Panc1 (cell line): Measurements from ENCODE around the gene LMTK2. TPM values are rescaled to one million over a fixed set of nuclear protein-coding genes. Genes with fewer than 3 reads are reported as not detected.

Experiments used
- ATAC-seq: fragments of 200-7000 bp; cut with Tn5 transposase; 2 replicates; pipeline ENCODE4 v1.9.1; 2020; ENCODE audit warnings: mild to moderate bottlenecking, moderate library complexity
- BruUV-seq: library from RNA; stranded (reverse); fragments of 400-500 nt; replicated peaks from 2 replicates; lab custom pipeline; 2021; lab: Mats Ljungman, UMichigan
- CTCF ChIA-PET: fragments of 300-600 bp; sonication (Branson Sonifier 250); formaldehyde crosslinking; loops from one replicate; lab custom pipeline; 2022; ENCODE audit warnings: antibody characterized with exemption; lab: Charles Lee
- POLR2A ChIA-PET: fragments of 300-600 bp; sonication (Branson Sonifier 250); formaldehyde crosslinking; loops from one replicate; lab custom pipeline; 2022; ENCODE audit warnings: antibody characterized with exemption; lab: Charles Lee
- DNase-seq: peaks from one replicate; pipeline ENCODE4 v3.0.0-alpha.2; 2010; ENCODE audit warnings: low read depth, low spot score
- H3K27ac ChIP-seq: 2 replicates; pipeline ENCODE4 v1.5.1; 2011; ENCODE audit warnings: mild to moderate bottlenecking, low read length, inconsistent platforms
- H3K27me3 ChIP-seq: fragments of 200-500 bp; sonication (Bioruptor generic); 2 replicates; pipeline ENCODE4 v1.6.0; 2014; ENCODE audit warnings: low read length, inconsistent platforms; ENCODE audit not compliant: control insufficient read depth, insufficient read depth
- H3K36me3 ChIP-seq: fragments of 200-500 bp; sonication (Bioruptor generic); 2 replicates; pipeline ENCODE4 v1.5.1; 2014; ENCODE audit warnings: inconsistent platforms, mild to moderate bottlenecking, low read length, moderate library complexity; ENCODE audit not compliant: control insufficient read depth, insufficient read depth
- H3K4me1 ChIP-seq: 2 replicates; pipeline ENCODE4 v1.5.1; 2011; ENCODE audit warnings: inconsistent platforms, mild to moderate bottlenecking, low read length, moderate library complexity; ENCODE audit not compliant: control insufficient read depth, insufficient read depth
- H3K4me3 ChIP-seq, 2 experiments: 2 replicates each; pipeline ENCODE4 v1.5.1; 2011 to 2012; ENCODE audit warnings: low read depth in 2 of 2, low read length in 2 of 2, mild to moderate bottlenecking in 2 of 2, inconsistent platforms in 1 of 2, moderate library complexity in 1 of 2
- H3K9me3 ChIP-seq: fragments of 200-500 bp; sonication (Bioruptor generic); 2 replicates; pipeline ENCODE4 v1.5.1; 2014; ENCODE audit warnings: low read depth, mild to moderate bottlenecking, inconsistent platforms, low read length, moderate library complexity; ENCODE audit not compliant: control insufficient read depth, insufficient read depth
- POLR2AphosphoS5 ChIP-seq: IDR thresholded peaks from 2 replicates; pipeline ENCODE4 v1.6.1; 2012; ENCODE audit warnings: mild to moderate bottlenecking, low read depth, low read length, moderate library complexity
- SIN3A ChIP-seq: IDR thresholded peaks from 2 replicates; pipeline ENCODE4 v1.6.1; 2012; ENCODE audit warnings: low read depth, mild to moderate bottlenecking, low read length, moderate library complexity, borderline replicate concordance; ENCODE audit not compliant: insufficient read depth
- TCF7L2 ChIP-seq: IDR thresholded peaks from 2 replicates; pipeline ENCODE4 v1.6.1; 2011; ENCODE audit warnings: mild to moderate bottlenecking, low read depth, low read length, inconsistent platforms
- in situ Hi-C: cut with HindIII; loops from 2 replicates; pipeline ENCODE4 v1.10.0; 2016; ENCODE audit warnings: low sequenced_read_pairs, low pct_unique_long_range_greater_than_20kb
- intact Hi-C: fragments of 100-400 bp; cut with micrococcal nuclease; formaldehyde crosslinking; loops from one replicate; pipeline ENCODE4 v1.10.0; 2022; ENCODE audit not compliant: unreplicated experiment
- total RNA-seq: library from RNA; stranded (reverse); gene quantifications from one replicate; pipeline ENCODE4 v1.2.1, GENCODE V29; 2021; ENCODE audit not compliant: unreplicated experiment
- TF ChIP-seq, protein P1 (sequence below): fragments of 450-650 bp; IDR thresholded peaks from 2 replicates; pipeline ENCODE4 v1.5.1; 2017; ENCODE audit warnings: mild to moderate bottlenecking
- TF ChIP-seq, protein P2 (sequence below), 2 experiments: IDR thresholded peaks; 2 replicates each; pipeline ENCODE4 v1.6.1; 2011 to 2012; ENCODE audit warnings: low read depth in 2 of 2, control low read depth in 1 of 2, low read length in 1 of 2, mild to moderate bottlenecking in 1 of 2, moderate library complexity in 1 of 2; ENCODE audit not compliant: insufficient read depth in 1 of 2

Gene LMTK2
- total RNA-seq, 1 experiment from 2014 or later = 25.4 TPM

DNA sequence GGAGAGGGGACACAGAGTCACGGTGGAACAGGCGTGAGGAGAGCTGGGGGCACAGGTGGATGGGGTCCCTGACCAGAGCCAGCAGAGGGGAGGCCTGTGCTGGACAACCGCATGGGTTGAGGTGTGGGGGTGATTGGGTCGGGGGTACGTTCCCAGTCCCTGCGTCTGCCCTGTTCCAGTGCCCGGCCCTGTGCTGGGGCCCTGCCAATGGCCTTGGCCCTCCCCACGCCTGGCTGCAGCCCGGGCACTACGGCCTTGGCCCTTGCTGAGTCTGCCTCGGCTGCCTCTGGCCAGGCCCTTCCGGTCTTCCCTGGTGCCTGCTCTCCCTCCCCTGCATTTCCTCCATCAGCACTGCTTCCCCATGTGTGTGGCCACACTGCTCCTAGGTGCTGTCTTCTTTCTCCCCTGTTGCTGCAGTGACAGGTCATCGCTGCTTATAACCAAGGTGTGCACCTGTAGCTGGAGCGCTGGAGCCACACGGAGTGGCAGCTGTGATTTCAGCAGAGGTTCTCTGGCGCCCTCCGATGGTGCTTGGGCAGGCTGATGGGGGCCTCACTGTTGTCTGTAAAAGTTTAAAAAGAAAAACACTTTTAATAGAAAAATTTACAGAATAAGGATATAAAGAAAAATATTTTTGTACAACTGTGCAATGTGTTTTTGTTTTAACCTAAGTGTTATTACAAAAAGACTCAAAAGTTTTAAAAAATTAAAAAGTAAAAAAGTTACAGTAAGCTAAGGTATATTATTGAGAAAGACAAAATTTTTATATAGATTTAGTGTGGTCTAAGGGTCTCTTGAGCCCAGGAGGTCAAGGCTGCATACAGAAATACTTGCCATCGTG lies 59.4 kb downstream of the LMTK2 start:
- intact Hi-C loops = loop anchor here (1.0 kb wide), 1 partner anchor 60 kb away; the partner anchor contains the start of gene LMTK2

DNA sequence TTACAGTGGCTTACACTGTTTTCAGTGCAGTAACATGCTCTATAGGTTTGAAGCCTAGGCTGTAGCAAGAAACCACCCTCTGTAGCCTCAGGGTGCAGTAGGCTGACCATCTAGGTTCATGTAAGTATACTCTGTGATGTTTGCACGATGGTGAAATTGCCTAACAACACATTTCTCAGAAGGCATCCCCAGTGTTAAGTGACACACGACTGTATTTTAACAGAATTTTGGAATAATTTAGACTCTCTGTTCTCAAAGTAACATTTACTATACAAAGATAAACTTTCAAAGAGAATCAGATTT lies 60.0 kb downstream of the LMTK2 start:
- ATAC-seq (no peak), DNase-seq (no peak)
- ChIA-PET POLR2A (interaction anchor here (0.5 kb wide), 1 partner anchor 180 kb away, joined by 3 read pairs; no protein-coding TSS in a partner anchor), CTCF (interaction anchor here (0.5 to 5.8 kb wide), 5 partner anchors 19 to 143 kb away, joined by 3 to 108 read pairs (median 6); no protein-coding TSS in a partner anchor)
- intact Hi-C loops = loop anchor here (1.0 kb wide), 1 partner anchor 60 kb away; the partner anchor contains the start of gene LMTK2
- H3K27me3 ChIP-seq = no peaks in the 10 kb centered on the region
- no TSS peak for BruUV-seq
- no peak overlapping the region for H3K27ac ChIP-seq
- TF ChIP-seq TCF7L2 = no peak
- peaks cover 6% of the 10 kb centered on the region for H3K4me1 ChIP-seq
- H3K4me3 ChIP-seq = no peak overlapping the region
- H3K9me3 ChIP-seq = no peaks in the 10 kb centered on the region
- H3K36me3 ChIP-seq = no peaks in the 10 kb centered on the region
- in situ Hi-C loops = no loop called here

More for the DNA sequence above, 59.4 kb downstream of the LMTK2 start:
- Histone ChIP-seq H3K36me3 (no peaks in the 10 kb centered on the region), H3K27me3 (no peaks in the 10 kb centered on the region), H3K9me3 (no peaks in the 10 kb centered on the region), H3K27ac (no peak overlapping the region), H3K4me1 (peaks cover 6% of the 10 kb centered on the region), H3K4me3 (no peak overlapping the region)
- POLR2A ChIA-PET = interaction anchor here (0.5 kb wide), 1 partner anchor 180 kb away, joined by 3 read pairs; no protein-coding TSS in a partner anchor
- no TSS peak for BruUV-seq
- CTCF ChIA-PET = interaction anchor here (0.5 to 5.8 kb wide), 5 partner anchors 19 to 143 kb away, joined by 3 to 108 read pairs (median 6); no protein-coding TSS in a partner anchor
- in situ Hi-C loops = no loop called here
- no peak for TF ChIP-seq POLR2AphosphoS5
- TF ChIP-seq, protein P1, sequence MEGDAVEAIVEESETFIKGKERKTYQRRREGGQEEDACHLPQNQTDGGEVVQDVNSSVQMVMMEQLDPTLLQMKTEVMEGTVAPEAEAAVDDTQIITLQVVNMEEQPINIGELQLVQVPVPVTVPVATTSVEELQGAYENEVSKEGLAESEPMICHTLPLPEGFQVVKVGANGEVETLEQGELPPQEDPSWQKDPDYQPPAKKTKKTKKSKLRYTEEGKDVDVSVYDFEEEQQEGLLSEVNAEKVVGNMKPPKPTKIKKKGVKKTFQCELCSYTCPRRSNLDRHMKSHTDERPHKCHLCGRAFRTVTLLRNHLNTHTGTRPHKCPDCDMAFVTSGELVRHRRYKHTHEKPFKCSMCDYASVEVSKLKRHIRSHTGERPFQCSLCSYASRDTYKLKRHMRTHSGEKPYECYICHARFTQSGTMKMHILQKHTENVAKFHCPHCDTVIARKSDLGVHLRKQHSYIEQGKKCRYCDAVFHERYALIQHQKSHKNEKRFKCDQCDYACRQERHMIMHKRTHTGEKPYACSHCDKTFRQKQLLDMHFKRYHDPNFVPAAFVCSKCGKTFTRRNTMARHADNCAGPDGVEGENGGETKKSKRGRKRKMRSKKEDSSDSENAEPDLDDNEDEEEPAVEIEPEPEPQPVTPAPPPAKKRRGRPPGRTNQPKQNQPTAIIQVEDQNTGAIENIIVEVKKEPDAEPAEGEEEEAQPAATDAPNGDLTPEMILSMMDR = peak; percentile 92
- peak; percentile 79 for ATAC-seq
- DNase-seq = no peak

DNA sequence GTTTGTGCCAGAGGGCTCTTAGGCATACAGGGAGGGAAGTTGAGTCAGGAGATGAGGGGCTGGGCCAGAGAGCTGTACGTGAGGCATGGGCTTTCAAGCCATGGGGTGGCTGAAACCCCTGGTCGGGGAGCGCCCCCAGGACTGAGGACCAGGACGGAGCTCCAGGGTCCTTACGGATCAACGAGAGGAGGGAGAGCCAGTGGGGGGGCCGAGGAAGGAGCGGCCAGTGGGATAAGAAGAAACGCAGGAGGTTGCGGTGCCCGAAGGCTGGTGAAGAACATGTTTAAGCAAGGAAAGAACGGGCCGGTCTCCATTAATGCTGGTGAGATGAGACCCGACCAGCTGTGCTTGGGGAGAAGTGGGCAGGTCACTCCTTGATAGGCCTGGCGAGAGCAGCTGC lies 61.0 kb downstream of the LMTK2 start:
- ChIA-PET POLR2A (no interaction called here), CTCF (interaction anchor here (0.5 to 5.8 kb wide), 7 partner anchors 9 to 144 kb away, joined by 3 to 108 read pairs (median 3); no protein-coding TSS in a partner anchor)
- in situ Hi-C loops = no loop called here
- DNase-seq = no peak
- no peaks in the 10 kb centered on the region for H3K27me3 ChIP-seq
- no peak for ATAC-seq
- no peaks in the 10 kb centered on the region for H3K9me3 ChIP-seq
- H3K4me1 ChIP-seq = peaks cover 6% of the 10 kb centered on the region
- H3K27ac ChIP-seq = no peak overlapping the region
- no peak overlapping the region for H3K4me3 ChIP-seq
- TF ChIP-seq, protein P2, sequence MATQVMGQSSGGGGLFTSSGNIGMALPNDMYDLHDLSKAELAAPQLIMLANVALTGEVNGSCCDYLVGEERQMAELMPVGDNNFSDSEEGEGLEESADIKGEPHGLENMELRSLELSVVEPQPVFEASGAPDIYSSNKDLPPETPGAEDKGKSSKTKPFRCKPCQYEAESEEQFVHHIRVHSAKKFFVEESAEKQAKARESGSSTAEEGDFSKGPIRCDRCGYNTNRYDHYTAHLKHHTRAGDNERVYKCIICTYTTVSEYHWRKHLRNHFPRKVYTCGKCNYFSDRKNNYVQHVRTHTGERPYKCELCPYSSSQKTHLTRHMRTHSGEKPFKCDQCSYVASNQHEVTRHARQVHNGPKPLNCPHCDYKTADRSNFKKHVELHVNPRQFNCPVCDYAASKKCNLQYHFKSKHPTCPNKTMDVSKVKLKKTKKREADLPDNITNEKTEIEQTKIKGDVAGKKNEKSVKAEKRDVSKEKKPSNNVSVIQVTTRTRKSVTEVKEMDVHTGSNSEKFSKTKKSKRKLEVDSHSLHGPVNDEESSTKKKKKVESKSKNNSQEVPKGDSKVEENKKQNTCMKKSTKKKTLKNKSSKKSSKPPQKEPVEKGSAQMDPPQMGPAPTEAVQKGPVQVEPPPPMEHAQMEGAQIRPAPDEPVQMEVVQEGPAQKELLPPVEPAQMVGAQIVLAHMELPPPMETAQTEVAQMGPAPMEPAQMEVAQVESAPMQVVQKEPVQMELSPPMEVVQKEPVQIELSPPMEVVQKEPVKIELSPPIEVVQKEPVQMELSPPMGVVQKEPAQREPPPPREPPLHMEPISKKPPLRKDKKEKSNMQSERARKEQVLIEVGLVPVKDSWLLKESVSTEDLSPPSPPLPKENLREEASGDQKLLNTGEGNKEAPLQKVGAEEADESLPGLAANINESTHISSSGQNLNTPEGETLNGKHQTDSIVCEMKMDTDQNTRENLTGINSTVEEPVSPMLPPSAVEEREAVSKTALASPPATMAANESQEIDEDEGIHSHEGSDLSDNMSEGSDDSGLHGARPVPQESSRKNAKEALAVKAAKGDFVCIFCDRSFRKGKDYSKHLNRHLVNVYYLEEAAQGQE (IDR thresholded peaks at IDR 0.05; ENCODE audit: insufficient read depth in 1 of 2, low read depth in 2 of 2, low read length in 1 of 2) = no peak
- TF ChIP-seq SIN3A (no peak), POLR2AphosphoS5 (no peak), TCF7L2 (no peak)
- TF ChIP-seq, protein P1 = no peak
- intact Hi-C loops = loop anchor here (1.0 kb wide), 1 partner anchor 146 kb away; no protein-coding TSS in a partner anchor
- BruUV-seq = no TSS peak
- H3K36me3 ChIP-seq = no peaks in the 10 kb centered on the region
